Ramos (cell line): Measurements from ENCODE around the gene UNC93A.
"Not testable (repeated sequence)": the region's sequence is repeated elsewhere in the genome, so short reads cannot be mapped to it uniquely, and the experiment has no call there.

Experiments used
- in situ Hi-C: fragments of 300-500 bp; cut with MboI; formaldehyde crosslinking; loops from one replicate; pipeline ENCODE4 v1.14.3; 2022; ENCODE audit warnings: low sequenced_read_pairs; ENCODE audit not compliant: unreplicated experiment

Gene UNC93A

DNA sequence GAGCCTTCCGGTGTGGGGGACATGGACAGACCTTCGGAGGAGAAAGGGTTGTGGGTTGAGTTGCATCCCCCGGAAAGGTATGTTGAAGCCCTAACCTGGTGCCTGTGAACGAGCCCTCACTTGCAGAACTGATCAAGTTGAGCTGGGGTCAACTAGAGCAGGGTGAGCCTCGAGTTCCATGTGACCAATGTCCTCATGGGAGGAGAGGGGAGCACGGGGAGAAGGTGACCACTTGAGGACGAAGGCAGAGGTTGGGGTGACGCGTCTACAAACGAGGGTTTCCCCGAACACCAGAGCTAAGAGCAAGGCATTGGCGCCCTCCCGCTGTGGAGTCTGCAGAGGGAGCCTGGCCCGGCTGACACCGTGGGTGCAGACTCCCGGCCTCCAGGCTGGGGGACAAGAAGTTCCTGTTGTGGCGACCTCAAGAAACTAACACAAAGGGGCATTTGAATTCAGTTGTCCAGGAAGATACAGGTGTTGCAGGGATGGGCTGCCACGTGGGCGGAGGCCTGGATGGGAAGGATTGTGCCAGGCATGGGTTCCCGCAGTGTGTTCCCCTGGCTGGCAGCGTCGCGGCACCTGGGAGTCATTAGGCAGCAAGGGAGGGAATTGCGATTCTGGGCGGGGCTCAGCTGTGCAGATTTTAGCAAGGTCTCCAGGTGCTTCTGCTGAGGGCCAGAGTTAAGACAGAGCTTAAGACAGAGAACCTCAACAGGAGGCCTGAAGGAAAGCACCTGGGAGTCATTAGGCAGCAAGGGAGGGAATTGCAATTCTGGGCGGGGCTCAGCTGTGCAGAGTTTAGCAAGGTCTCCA is 20.4 kb upstream of the UNC93A start:
- in situ Hi-C loops: no loop called here

DNA sequence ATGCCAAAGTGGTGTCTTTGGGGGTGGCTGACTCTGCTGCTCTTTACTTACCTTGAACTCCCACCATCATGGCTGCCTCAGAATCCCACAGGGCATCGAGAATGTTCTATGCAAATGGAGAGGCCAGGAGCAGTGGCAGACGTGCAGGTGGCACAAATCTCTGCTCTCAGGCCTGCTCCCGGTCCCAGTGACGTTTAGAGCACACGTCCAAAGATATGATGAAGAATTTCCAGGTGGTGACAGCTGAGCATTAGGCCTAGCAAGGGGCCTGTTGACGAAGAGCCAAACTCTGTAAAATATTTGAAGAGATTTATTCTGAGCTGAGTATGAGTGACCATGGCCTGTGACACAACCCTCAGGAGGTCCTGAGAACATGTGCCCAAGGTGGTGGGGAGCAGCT is 19.0 kb upstream of the UNC93A start:
- in situ Hi-C loops: no loop called here

DNA sequence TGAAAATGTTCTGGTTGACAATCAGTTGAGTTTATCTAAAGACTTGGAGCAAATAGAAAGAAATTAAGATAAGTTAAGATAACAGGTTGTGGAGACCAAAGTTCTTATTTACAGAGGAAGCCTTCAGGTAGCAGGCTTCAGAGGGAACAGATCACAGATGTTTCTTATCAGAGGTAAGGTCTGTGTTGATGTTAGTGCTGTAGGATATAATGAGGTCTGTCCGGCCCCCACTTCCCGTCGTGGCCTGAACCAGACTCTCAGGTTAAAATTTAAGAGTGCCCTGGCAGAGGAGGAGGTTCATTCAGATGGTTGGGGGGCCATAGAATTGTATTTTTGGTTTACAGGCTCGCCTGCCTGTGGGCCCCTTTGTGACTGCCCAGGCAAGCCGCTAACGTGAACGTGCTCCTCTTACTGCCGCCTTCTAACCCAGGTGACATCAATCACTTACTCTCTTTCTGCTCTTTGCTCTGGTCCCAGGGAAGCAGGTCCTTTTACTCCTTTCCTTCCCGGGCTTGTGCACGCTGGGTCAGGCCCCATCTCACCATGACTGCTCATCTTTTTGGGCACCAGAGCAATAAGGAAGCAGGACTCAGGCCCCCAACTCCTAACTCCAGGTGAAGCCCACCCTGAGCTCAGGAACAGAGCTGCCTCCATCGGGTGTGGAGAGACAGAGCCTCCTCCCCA is 18.3 kb upstream of the UNC93A start:
- in situ Hi-C loops: no loop called here

DNA sequence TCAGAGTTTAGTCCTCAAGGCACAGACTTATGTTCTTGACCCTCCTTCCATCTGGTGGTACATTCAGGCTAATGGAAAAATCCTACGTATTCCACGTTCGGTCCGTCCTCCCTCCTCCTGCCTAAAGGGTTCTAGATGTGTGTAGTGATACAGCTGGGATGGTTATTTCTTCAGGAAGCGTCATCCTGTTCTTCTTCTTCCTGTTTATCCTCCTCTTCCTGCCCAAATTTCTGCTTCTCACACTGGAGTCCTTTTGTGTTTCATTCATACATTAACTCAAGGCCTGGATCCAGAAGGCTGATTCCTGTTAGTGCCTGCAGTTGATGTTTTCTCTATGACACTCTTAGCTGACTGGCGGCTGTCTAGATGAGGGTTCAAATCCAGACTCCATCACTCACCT is 16.8 kb upstream of the UNC93A start:
- in situ Hi-C loops: no loop called here

DNA sequence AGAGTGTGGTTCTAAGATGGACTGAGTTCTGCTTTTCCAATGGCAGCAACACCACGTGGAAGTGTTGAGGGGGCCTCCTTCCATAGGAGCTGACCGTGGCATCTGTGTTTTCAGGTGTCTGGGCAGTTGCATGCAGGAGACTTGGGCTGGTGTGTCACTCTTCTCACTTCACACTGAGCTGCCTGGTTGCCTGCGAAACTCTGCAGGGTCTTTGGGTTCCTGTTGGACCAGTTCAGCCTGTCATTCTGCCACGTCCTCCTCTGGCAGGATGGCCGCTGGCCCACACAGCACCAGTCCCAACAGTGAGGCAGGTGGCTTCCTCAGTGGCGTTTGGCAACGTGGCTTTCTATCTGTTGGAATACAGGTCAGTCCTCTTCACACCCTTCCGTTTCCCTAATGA is 16.1 kb upstream of the UNC93A start:
- in situ Hi-C loops: no loop called here

DNA sequence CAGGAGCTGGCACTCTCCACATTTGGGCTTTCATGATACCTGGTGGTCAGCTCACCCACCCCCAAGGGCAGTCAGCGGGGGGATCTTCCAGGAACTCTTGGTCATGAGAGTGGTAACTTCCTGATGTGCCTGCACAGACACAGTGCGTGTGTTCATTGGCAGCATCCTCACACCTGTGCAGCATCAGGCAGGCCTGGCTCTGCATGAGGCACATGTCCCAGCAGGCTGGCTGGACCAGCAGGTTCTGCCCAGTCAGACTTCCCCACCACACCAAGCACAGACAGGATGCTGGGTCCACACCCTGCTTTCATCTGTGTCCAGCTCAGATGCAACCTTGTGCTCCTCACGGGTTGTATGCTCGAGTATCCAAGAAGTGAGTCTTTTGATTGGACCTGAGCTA is 15.7 kb upstream of the UNC93A start:
- in situ Hi-C loops: no loop called here

DNA sequence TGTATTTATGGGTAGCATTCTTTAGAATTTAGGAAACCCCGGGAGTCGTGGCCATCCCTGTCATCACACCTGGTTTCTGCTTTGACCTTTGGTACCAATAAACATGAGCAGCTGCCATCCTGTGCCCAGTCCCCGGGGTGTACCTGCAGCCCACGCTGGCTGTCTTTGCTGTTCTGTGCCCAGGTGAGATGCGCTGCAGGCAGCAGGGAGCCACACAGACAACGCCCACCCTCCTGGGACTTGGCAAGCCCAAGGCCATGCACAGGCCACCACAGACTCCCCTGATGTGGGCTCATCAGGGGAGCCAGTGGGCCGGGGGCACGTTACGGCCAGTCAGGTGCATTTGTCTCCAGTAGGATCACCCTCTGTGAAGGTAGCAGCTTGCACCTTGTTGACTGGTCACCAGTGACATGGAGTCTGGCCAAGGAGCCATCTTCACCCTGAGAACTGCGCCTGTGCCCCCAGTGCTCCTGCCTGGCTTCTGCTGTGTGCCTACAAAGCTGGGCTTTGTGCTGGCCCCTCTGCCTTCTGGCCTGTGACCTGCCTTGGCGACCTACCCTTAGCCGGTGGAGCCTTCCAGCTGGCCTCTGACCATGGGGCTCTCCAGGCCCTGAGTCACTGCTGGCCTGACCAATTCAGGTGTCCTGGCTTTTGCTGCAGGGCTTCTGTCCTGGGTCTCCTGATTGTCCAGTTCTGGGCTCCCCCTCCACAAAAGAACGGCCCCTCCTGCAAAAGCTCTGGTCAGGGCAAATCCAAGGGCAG is 14.2 kb upstream of the UNC93A start:
- in situ Hi-C loops: no loop called here

DNA sequence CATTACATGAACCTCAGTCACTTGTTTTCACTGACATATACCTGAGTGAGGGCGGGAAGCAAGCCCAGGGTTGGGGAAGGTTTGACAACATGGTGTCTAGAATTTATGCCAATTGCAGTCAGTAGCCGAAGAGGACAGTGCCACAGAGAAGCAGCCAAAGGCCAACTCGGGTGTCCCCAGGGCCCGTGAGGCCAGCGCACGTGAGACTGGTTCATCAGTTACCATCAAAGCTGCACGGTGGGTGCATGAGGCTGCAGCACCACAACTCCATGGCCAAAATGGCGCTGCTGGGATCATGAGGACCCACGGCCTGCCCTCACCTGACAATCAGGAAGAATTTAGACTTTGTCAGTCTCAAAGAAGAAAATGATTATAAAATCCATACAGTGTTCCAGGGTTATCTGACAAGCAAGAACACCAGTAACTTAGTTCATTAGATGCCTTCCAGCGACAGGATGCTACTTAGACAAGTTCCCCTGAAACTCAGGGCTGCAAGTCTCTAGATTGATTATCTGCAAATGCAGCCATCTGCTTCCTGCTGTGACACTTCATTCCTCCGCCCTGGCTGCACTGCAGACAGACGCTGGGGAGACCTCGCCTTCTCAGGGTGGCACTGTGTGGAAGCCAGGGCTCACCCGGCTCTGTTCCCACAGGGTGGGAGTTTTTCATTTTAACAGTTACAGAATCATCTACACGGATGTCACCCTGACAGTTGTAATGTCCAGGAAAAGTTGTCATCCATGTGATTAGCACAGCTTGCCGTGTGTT is 12.8 kb upstream of the UNC93A start:
- in situ Hi-C loops: not testable (repeated sequence)

DNA sequence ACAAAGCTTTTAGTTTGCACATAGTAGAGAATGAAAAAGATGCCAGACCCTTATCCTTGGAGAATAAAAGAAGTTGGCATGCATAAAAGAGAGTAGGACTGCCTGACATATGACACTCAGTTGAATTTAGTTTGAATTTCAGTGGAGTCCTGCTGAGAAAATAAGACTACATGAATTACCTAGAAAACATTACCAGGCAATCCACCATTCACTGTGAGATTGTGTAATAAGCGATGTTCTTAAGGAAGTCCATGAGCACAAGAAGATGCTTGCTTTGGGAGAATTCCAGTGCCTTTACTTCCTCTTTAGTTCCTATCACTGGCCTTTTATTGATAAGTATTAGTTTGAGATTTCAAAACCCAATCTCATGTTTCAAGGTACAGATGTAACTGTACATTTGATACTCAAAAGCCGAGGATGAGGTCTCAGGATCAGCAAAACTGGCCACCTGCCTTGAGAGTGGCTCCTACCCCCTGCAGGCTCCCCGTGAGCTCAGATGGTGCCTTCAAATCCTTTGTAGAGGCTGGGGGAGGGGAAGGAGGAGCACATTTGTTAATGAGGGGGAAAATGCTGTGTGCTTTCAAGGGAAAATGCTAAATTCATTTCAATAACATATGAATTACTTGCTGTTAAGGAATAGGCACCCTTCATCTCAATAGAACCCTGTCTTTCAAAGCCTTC is 11.2 kb upstream of the UNC93A start:
- in situ Hi-C loops: no loop called here

DNA sequence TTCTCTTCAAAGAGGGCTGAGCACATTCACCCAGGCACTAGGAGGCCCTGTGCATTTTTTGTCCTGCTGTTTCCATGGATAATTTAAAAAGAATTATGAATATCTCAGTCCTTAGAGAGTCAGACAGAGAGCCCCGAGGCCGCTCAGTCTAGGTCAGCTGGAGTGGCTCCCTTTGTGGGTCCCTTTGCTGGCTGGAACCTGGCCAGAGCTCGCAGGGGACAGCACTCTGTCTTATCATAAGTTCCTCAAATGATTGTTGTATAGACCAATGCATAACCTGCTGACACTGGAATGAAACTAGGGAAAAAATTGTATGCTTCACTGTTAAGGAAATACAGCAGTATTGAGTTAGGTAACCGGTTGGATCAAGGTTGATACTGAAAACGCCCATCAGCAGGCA is 10.6 kb upstream of the UNC93A start:
- in situ Hi-C loops: not testable (repeated sequence)

DNA sequence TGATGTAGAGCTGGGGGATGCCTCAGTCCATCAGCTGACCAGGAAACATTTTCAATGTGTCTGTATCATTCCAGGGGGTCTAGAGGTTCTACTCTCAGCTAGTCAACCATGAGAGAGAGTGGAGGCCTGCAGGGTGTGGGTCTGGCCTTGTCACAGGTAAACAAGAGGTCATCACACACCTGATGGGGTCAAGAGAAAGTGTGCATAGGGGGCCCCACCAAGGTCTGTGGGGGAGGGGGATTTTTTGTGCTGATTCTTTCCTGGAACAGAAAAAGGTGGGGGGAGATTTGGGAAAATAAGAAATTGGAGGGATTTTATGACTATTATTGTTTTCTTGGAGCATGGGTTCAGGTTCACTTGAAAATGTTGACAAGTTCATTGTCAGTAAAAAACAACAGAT is 8.9 kb upstream of the UNC93A start:
- in situ Hi-C loops: no loop called here

DNA sequence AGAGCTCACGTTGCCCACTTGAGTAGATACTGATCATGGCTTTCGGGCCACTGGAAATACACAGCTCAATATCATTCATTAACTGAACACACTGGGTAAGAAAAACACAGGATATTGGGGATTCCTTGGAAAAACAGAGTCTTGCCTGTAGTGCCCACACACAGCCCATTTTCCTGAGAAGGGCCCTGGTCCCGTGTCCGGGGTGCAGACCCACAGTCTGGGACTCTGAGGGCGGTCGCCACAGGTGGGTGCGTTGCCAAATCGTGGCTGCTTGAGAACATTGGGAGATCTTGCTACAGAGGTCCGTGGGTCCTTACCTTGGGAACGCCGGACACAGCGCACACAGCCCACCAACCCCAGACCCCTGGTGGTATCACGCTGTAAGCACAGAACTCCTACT is 6.5 kb upstream of the UNC93A start:
- in situ Hi-C loops: not testable (repeated sequence)

DNA sequence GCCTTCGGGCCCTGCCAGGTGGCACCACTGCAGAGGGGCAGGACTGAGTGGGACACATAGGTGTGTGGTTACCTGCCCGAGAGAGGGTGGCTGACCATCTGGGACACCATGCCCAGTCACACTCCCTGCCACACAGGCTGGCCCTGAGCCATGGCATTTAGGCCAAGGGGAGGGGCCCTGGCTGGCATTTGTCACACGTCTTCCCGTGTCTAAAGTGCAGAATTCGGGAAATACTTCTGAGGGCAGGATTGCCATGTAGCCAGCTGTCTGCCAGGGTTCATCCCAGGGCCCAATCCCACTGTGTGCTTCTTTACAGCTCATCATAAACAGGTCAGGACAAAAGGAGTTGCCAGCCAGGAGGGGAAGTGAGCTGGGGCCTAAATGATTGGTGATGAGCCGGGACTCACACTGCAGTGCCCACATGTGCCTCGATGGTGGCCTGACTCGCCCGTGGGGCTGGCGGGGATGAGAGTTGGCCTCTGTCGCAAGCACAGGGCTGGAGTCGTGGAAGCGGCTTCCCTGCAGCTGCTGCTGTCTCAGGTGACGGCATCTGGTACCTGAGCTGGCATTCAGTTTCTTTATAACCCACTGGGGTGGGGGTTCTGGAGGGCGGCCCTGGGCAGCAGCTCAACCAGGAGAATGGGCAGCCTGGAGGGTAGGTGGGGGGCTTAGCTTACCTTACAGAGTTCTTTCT is 5.9 kb upstream of the UNC93A start:
- in situ Hi-C loops: no loop called here

DNA sequence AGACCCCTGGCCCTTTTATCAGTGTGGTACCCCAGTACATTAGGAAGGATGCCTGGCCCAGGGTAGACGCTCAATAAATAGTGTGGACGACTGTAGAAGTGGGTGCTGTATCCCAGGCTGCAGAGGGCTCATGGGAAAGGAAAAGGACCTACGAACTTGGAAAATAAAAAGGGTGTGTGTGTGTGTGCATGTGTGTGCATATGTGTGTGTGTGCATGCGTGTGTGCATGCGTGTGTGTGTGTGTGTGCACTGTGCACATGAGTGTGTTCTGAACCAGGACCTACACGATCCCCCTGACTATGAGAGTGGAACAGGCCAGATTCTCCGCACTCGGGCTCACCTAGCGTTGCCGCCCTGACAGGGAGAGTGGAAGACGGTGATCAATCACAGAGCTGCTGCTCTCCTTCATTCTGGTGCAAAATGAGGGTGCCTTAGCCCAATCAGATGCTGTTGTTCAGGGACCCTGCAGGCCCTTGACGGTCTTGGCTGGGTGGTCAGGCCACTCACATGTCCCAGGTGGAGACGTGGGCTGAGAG is 3.5 kb upstream of the UNC93A start:
- in situ Hi-C loops: no loop called here

DNA sequence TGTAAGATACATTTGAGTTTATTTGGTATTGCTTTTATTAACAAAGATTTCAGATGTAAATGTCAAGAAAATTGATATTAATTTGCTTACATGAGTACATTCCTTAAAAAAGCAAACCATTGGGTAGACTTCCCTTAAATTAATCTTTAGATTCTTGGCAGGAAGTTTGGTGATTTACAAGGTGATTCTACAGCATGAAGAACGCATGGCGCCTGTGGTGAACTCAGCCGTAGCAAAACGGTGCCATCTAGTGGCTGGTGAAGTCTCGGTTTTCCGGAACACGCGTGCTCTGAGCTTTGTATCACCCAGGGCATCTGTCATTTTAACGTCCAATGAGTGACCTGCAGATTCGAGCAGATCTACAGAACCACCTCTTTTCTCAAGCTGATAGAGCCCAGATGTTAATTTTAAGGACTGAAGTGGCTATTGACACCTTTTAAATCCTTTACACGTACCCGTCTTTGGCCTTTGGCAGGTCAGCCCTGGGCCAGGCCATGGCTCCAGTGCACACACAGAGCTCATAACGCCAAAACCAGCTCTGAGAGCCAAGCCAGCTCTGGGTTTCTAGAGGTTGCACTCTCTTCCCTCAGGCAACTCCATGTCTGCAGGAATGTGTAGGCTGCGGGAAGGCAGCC is 2.4 kb upstream of the UNC93A start:
- in situ Hi-C loops: not testable (repeated sequence)

DNA sequence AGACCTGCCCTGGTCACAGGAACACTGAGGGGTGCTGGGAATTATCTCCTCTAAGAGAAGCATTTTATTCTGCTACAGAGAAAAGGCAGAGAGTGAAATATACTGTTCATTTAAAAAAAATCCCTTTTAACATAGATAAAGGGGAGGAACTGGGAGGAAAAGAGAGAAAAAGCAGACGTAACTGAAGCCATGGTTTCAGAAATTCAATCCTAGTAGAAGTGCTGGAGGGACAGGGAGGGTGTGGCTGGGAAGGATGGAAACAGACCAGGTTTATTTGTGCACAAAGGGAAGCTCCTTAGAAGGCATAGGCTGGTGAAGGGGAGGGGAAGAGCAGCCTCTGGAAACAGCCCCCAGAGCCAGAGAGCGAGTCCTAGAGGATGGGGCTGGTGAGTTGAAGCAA is 1.8 kb upstream of the UNC93A start:
- in situ Hi-C loops: not testable (repeated sequence)

DNA sequence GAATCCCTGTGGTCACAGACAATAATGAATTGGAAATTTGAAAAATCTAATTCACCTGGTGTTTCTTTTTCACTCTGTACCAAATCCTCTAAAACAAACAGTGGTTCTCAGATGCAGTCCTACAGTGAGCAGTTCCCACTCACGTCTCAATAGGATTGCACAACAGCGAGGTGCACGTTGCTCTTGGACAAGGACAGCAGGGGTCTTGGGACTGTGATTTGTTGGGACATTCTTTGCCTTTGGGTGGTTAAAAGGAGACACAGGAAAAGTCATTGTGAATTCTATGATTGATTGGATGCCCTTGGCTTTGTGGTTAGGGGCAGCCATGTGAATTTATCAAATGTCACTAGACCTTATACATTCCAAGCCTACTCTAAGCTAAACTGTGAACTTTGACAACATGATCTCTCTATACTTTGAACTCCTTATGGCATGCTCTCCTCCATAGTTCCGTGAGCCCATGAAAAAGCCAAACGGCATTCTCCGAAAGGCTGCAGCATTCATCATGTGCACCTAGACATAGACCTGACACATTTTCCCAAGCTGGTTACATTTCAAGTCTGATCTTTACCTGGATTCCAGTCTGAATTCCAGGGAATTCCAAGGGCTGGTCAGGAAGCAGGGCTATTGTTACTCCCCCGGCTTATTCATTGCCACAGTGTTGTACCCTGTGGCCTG is 647 bp downstream of the UNC93A start:
- in situ Hi-C loops: loop anchor here (10.0 kb wide), 1 partner anchor 517 kb away; no protein-coding TSS in a partner anchor
